NCI-H510A (cell line): ENCODE results near the gene ADPRHL1.
A peak's percentile ranks its signal among the peaks of the same experiment; 100 is the strongest.

ENCODE experiments used
- DNase-seq: peaks from one replicate; lab custom pipeline; 2025; lab: John Stamatoyannopoulos, UW

Gene ADPRHL1

DNA sequence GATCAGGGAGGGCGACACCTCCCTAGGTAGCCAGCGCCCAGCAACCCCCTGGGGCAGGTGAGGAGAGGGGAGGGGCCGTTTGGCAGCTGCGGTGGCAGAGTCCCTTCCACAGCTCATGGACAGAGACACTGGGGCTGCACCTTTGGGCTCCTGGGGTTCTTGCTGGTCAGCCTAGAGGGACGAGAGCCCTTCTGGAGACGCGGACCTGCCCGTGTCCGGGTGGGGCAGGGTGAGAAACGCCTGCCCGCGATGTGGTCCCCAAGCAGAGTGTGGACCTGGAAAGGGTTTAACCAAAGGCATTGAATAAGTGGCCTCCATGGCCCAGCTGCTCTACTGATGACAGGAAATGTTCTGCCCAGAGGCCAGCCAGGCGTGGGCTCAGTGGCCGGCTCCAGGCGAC lies 38.3 kb downstream of the ADPRHL1 start:
- DNase-seq: no peak

DNA sequence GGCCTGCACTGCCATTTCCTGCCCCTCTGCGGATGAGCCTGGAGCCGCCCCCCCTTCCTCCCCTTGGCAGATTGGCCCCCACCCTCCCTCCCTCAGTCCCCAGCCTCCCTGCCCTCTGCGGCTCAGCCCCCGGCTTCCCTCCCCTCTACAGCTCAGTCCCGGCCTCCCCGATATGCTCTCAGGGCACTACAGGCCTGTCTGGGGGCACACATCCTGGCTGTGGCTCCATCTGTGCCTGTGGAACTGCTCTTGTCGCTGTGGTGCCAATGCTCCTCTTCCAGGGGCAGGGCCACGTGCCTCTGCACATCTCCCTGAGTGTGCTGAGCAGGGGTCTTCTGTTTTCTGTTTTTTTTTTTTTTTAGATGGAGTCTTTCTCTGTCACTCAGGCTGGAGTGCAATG lies 39.0 kb downstream of the ADPRHL1 start:
- DNase-seq: no peak

DNA sequence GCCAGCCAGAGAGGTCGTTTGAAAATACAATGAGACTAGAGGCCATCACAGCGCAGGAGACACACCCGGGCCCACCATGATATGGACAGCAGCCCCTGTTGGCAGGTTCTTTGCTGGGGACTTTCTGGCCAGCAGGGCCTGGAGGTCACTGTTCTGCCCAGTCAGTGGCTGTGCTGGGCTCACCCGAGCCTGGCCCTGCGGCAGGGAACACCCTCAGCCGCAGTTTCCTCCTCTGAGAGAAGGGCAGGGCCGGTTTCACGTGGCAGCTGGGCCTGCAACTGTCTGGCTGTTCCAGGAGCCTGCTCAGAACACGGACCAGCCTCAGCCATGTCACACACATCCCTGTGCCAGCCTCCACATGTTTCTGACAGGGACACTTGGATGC lies 39.4 kb downstream of the ADPRHL1 start:
- DNase-seq: no peak

DNA sequence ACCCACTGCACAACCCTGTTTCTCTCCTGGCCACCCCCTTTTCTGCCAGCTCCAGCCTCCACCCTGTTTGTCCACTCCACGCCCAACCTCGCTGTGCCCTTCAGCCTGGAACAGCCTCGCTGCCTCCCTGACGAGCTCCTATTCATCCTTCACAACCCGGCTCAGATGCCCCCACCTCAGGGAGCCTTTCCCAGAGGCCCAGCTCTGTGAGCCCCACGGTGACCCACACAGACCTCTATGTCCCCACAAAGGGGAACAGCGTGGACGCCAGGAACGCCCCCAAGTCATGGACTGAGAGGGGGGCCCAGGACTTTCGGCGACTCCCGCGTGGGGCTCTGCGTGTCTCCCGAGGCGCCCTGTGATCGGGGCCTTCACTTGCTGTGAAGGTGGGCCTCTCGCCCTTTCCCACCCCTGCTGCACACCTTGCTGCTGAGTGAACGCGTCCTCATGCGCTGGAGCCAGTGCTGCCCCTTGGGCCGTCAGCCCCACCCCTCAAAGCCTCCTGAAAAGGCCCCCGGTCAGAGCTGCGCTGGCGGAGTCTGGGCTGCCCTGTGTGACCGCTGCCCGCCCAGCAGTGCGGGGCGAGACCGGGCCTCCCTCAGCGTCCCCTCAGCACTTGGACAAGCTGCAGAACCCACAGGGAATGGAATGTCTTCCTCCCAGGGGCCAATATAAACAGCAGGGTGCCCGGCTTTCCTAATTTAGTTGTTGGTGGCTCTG lies 40.0 kb downstream of the ADPRHL1 start:
- DNase-seq: no peak

DNA sequence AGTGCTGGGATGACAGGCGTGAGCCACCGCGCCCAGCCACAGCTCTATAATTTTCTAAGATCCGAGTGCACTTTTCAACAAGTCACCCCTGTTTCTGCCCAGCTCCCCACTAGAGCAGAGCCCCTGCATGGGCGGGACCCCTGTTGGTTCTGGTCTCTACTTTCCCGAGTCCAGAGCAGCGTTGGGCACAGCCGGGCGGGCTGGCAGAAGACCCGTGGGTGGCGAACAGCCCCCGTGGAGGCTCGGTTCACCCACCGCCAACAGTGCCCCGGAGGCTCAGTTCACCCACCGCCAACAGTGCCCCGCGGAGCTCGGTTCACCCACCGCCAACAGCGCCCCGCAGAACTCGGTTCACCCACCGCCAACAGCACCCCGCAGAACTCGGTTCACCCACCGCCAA lies 40.8 kb downstream of the ADPRHL1 start:
- DNase-seq: no peak

DNA sequence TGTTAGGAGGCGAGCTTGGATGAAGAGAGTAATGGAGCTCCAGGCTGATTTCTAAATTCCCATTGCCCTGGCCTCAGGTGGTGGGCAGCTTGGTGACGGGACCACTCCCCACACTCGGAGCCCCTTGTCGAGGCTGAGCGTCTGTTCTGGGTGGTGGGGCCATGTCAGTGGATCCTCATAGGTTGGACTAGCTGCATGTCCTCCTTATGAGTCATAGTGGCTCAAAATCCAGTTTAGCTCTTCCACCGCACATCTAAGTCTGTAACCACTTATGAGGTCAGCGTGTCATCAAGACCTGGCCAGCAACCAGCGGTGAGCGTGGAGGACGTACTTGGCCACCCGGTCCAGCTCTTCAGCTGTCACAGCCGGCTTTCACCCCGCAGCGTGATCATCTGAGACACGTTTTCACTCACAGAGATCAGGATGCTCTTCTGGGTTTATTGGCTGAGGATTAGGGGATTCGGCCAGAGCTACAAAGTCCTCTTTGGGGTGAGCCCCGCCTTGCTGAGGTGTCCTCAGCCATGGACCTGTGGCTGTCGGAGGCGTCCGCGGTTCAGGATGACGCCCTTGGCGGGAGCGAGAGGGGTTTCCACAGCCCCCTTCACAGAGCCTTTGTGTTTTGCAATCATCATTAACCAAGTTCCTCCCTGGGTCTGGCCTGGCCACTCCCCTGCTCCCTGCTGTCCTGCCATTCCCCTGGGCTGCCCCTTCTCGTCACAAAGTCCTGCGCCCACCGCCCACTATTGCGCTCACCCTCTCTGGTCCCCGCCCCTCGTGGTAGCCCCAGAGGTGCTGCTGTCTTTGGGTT lies 41.9 kb downstream of the ADPRHL1 start:
- DNase-seq: no peak

DNA sequence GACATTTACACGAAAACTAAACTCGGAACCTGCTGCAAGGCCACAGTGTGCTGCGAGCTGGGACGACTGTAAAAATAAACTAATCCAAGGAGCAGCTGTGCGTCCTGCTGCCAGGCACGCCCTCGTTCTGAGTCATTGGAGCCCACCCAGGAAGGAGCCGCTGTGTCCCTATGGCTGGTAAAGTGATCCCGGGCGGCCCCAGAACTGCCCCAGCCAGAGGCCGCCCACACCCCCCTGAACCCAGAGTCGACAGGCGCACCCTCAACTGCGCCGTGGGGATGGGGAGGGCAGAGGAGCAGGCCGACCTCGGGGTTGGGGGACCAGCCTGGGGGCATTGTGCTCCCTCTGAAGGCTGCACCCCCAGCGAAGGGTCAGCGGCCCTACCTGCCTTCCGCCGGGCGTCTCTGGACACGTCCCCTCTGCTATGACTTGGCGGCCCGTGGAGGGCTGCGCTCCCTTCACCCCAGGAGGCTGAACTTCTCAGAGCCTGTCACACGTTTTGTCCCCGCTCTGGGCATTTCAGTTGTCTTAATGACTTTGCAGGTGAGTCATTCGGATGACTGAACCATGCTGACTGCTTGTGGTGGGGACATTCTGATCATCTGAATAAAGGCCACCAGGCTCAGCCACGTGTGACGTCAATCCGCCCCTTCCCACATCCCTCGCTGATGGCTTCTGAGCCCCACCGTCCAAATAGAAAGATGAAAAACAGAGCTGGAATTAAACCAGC lies 42.7 kb downstream of the ADPRHL1 start:
- DNase-seq: no peak

DNA sequence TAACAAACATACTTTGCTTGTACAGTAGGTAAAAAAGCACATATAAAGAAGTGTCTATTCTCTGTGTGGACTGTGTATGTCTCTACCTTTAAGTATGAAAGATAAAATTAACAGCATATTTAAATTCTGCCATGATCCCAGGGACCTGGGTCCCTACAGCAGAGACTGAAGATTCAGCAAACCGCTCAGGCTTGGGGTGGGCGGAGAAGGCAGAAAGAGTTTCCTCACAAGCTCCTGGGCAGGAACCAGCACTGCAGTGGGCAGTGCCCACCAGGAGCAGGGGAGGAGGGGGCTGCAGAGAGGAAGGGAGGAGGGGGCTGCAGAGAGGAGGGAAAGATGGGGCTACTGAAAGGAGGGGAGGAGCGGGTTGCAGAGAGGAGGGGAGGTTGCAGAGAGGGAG lies 44.7 kb downstream of the ADPRHL1 start:
- no peak for DNase-seq

DNA sequence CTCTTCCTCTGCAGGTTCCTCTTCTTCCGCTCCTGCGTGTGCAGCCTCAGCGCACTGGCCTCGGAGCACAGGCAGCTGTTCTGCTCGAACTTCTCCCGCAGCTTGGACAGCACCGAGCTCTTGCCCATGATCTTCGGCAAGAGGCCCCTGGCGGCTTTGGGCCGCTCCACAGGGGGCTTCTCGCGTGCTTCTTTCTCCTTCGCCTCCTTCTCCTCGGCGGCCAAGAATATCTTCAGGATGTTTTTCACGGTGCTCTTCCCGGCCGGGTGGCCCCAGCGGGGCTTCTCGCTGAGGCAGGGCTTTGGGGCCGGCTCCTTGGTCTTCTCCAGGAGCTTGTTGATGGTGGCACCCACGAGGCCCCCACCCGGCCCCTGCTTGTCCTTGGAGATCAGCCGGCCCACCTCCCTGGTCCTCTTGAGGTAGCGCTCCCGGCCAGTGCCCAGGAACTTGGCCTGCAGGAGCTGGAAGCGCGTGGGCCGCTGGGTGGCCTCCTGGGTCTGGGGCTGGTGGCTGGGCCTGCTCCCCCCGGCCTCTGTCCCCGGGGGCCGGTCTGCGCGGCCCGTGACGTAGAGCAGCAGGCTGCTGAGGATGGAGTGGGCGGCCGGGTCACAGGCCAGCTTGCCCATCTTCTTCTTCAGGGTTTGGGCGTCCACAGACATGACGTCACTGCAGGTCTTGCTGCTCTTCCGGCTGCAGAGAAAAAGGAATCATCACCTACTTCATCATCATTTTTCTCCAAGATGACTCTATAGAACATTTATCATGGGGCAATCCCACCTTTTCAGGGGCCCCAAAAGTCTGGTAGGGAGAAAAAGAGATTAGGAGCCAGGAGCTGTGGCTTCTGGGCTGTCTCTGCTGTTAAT lies 45.5 kb downstream of the ADPRHL1 start:
- DNase-seq: no peak

DNA sequence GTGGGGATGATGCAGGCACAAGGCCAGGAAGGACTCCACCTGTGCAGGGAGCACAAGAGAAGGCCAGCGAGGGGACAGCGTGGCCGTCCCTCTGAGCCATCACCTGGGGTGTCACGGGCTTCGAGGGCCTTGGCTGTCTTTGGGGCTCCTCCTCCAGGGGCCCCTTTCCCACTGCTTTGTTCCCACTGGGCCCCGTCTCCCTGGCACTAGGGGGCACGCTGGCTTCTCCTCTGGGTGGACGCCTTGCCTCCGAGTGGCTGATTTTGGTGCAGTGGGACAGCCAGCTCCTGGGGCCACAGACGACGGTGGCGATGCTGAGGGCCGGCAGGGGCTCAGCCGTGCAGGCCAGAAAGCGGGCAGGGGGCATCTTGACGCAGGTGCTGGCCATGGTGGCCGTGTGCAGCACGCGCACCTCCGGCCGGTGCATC lies 46.2 kb downstream of the ADPRHL1 start:
- DNase-seq: no peak

DNA sequence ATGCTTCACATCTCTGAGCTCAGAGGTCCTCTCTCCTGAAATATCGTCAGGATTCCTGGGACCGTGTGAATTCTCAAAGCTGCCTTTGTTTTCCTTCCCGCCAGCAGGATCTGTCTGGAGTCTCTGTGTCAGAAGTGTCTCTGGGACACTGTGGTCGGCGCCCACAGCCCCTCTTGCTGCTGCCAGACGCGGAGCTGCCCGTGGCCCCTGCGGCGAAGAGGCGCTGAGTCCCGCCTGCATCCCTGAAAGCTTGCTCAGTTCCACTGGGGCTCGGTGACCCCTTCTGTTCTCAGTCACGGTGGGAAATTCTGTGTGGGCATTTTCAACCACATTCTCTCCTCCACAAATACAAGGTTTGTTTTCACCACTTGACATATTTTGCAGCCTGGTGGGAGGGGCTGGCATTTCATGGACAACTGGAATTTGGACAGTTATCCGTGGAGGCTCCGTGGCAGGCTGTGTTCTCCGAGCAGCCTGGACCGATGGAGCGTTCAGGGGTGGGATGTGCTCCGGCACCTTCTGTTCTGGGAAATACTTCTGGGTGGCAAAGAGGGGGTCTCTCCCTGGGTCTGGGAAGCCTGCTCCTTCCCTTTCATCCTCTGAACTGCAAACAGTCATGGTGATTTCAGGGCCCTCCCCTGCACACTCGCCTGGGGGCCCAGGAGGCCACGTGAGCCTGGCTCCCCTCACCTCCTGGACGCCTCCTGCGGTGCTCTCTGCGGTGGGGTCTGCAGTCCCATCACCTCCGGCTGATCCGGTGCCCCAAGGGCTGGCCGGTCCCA lies 46.8 kb downstream of the ADPRHL1 start:
- DNase-seq: no peak

DNA sequence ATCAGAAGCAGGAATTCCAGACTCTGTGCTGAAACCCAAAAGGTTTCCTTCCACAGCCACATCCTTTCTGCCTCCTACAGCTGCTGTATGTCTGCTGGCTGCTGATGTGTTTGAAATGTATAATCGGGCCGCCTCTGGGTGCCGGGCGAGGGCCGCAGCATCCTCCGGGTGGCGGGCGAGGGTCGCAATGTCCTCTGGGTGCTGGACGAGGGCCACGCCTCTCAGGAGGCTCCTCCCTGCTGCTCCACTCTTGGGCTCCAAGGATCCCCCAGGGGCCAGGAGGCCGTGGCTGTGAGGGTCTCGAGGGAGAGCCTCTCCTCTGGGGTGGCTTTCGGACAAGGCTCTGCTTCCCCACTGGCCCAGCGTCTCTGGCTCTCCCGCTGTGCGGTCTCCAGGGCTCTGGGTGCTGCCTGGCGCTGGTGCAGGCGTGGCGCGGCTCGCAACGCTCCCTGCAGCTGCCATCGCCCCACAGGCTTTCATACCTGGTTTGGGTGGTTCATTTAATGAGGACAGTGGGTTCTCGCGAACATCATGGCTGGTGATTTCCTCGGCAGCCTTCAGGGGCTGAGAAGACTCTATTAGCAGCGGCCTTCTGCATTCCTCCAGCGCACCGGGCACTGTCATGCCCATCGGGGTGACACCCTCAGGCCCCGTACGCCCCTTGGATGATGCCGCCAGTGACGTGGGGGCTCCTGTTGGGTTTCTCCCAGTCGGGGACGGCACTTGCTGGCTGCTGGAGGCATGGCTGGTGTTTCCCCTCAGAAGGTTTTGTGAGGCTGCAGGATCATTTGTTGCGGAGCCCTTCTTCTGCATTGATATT lies 47.6 kb downstream of the ADPRHL1 start:
- no peak for DNase-seq

DNA sequence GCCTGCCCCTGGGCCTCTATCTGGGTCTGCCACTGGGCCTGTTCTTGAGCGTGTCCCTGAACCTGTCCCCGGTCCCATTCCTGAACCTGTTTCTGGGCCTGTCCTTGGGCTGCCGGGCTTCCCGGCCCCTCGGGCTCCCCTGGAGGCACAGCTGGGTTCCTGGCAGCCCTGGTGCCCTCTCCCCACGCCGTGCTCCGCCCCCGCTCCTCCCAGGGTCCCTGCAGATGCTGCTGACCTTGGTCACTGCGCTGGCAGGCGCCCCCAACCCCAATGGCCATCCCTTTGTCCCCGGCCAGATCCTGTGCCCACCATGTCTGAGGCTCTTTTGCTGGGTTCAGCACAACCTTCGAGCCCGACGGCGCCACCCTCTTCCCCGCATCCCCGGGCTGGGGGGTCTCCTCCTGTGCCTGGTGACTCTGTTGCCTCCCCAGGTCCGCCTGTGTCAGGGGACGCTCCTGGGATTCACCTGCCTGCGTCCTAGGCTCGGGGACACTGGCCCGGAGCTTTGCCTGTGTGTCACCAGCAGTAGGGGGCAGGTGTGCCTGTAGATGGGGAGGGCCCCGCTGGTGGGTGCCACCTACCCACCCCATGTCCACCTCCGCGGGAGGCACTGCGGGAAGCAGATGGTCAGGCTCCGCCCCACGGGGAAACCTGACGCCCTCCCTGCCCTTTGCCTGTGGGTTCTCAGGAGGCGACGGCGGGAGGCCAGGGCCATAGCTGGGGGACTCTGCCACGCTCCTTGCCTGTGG lies 48.4 kb downstream of the ADPRHL1 start:
- peak; percentile 13 for DNase-seq

DNA sequence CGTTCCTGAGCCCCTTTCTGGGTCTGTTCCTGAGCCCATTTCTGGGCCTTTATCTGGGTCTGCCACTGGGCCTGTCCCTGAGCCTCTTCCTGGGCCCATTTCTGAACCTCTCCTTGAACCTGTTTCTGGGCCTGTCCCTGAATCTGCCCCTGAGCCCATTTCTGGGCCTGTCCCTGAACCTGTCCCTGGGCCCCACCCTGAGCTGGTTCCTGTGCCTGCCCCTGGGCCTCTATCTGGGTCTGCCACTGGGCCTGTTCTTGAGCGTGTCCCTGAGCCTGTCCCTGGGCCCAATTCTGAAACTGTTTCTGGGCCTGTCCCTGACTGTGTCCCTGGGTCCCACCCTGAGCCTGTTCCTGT lies 48.9 kb downstream of the ADPRHL1 start:
- no peak for DNase-seq

DNA sequence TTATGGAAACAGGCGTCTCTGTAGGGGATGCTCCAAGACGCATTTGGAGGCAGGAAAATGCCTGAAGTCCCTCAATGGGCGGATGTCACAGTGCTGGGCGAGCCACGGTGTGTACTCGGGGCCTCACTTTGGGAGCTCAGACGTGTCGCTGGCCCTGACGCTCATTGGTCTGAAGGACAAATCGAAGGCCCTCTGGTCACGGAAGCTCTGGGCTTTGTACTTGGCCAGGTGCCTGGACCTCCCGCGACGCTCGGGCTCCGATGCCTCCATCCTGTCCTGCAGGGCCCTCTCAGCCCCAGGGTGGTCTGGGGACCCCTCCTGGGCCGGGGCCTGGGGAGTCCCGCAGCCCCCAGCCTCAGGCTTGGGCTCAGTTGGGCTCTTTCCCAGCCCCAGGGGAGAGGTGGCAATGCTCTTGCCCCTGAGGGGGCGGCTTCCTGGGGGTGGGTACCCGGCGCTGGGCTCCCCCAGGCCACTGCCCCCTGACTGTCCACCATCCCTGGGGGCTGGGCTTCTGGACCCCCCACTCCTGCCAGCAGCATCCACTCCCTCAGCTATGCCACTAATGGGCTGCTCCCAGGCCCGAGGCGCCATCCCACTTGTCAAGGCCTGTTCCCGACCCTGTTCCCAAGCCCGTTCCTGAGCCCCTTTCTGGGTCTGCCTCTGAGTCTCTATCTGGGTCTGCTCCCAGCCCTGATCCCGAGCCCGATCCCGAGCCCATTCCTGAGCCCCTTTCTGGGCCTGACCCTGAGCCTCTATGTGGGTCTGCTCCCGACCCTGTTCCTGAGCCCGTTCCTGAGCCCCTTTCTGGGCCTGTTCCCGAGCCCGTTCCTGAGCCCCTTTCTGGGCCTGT lies 49.8 kb downstream of the ADPRHL1 start:
- DNase-seq: no peak

DNA sequence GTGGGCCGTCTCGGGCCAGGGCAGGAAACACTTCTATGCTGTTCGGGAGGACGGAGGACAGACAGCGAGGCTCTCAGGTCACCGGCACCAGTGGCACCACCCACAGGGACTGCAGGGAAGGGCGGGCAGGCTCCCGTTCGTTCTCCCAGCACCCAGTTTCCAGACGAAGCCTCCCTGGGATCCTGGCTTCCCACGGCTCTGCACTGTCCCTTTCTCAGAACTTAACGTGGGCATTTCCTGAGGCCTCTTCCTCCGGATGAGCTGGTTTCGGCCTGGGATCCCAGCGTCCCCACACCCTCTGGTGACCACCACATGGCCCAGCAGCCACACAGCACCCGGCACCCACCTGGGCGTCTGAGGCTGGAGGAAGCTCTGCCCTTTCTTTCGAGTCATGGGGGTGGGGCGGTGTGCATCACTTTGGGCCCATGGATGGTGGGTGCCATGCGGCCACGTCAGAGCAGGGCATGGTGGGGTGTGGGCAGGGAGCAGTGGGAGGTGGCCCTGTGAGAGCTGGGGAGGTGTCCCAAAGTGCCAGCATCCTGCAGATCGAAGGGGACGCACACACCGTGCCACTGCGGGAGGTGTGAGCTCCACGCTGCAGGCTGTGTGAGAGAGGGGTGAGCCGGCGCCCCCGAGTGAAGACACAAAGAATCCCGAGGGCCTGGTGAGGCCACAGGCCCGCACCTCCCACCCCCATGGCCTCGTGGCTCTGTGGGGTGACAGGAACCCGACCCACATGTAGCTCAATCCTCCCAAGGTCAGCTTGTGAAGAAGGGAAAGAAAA lies 50.6 kb downstream of the ADPRHL1 start:
- DNase-seq: no peak

DNA sequence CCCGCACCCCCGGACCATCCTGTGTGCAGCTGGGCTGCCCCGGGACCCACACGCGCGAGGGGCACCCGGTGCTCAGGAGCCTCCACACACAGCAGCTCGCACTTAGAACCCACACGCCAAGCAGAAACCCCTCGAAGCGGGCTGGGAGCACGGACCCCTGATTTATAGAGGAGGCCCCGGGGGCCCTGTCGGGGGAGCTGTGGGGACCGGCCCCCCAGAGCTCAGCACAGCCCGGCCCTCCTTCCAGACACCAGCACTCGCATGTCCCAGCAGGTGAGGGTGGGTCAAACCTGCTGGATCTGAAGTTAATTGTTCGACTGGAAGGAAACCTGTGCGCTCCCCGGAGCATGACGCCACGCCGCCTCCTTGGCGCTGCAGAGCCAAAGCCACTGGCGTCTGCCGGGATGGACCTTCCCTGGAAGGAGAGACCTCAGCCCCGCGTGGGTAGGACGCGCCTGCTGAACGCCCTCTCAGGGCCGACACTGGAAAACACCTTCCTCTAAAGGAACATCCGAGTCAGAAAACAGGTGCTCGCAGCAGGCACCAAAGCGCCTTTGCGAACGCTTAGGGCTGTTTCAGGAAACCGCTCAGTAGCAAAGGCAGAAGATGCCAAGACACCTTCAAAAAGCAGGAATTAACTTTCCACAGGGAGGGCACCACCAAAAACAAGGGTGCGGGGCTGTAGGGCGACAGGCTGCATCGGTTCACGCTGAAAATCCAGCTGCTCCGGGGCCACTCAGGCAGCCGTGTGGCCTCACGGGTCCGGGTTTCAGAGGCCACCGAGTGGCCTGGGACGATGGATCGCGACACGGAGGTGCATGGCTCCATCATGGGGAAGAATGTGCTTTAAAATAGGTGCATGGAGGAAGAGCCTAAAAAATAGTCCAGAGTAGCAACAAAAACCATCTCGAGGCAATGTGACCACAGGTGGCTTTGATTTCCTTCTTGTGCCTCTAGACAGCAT lies 51.6 kb downstream of the ADPRHL1 start:
- no peak for DNase-seq
